Activated CD4-positive, alpha-beta T cell treated with anti-CD3 and anti-CD28 coated beads, Interleukin-2, amount 10 ng/mL, durations not matched to agents 24 days and 14 days (primary cell): ENCODE results near the gene SAMD4B. TPM values are rescaled to one million over a fixed set of nuclear protein-coding genes. Genes with fewer than 3 reads are reported as not detected.
"Not testable (repeated sequence)": the region's sequence is repeated elsewhere in the genome, so short reads cannot be mapped to it uniquely, and the experiment has no call there.

Source experiments
- DNase-seq: peaks from one replicate; pipeline ENCODE4 v3.0.0; 2022
- H3K27ac Mint-ChIP-seq: one replicate; pipeline ENCODE4 v1.8.0; 2022; ENCODE audit warnings: mild to moderate bottlenecking, mixed read lengths
- H3K27me3 Mint-ChIP-seq: one replicate; pipeline ENCODE4 v1.8.0; 2022; ENCODE audit warnings: mixed read lengths
- H3K36me3 Mint-ChIP-seq: one replicate; pipeline ENCODE4 v1.8.0; 2022; ENCODE audit warnings: low read depth, mild to moderate bottlenecking, mixed read lengths
- H3K4me1 Mint-ChIP-seq: one replicate; pipeline ENCODE4 v1.8.0; 2021; ENCODE audit warnings: mixed read lengths
- H3K4me3 Mint-ChIP-seq: one replicate; pipeline ENCODE4 v1.8.0; 2022; ENCODE audit warnings: mild to moderate bottlenecking, moderate library complexity, mixed read lengths
- H3K9me3 Mint-ChIP-seq: one replicate; pipeline ENCODE4 v1.8.0; 2021; ENCODE audit warnings: mixed read lengths
- intact Hi-C: fragments of 100-400 bp; cut with micrococcal nuclease; formaldehyde crosslinking; loops from one replicate; pipeline ENCODE4 v1.15.1; 2023
- total RNA-seq: library from RNA; stranded (reverse); gene quantifications from 2 replicates; pipeline ENCODE4 v1.2.3, GENCODE V29; 2022

The SAMD4B gene
- total RNA-seq, 1 donor from 2014 or later: 68.9 TPM

- no peak for DNase-seq
- intact Hi-C loops: no loop called here
- Mint-ChIP-seq H3K36me3 (peaks cover 11% of the 10 kb centered on the region), H3K27me3 (peaks cover 5% of the 10 kb centered on the region), H3K4me3 (no peak overlapping the region), H3K27ac (no peak overlapping the region), H3K4me1 (peaks cover 2% of the 10 kb centered on the region), H3K9me3 (no peaks in the 10 kb centered on the region)
Observed at GRCh38 chr19:39304701-39305571, 37.3 kb upstream of the SAMD4B start.

DNA sequence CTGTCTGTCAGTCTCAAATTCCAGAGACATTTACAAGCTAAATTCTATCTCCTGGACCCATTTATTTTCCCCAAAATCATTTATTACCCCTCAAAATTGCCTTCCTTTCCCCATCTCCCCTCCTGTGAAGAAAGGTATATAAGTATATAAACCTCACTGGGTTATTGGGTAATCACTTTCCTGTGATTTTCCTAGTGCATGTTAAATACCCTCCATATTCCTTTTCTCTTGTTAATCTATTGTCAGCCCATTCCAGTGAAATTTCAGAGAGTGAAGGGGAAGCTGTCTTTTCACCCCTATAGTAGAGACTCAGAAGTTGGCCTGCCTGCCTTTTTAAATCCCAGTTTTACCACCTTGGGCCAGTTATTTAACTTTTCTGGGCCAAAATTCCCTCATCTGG lies 36.1 kb upstream of the SAMD4B start:
- DNase-seq: no peak
- Mint-ChIP-seq H3K4me1 (no peaks in the 10 kb centered on the region), H3K27me3 (peaks cover 2% of the 10 kb centered on the region), H3K4me3 (no peak overlapping the region), H3K36me3 (peaks cover 19% of the 10 kb centered on the region), H3K9me3 (no peaks in the 10 kb centered on the region), H3K27ac (no peak overlapping the region)
- intact Hi-C loops: no loop called here

- intact Hi-C loops: no loop called here
- Mint-ChIP-seq H3K36me3 (peaks cover 24% of the 10 kb centered on the region), H3K27me3 (peaks cover under 1% of the 10 kb centered on the region), H3K4me1 (no peaks in the 10 kb centered on the region), H3K4me3 (no peak overlapping the region), H3K27ac (no peak overlapping the region), H3K9me3 (no peaks in the 10 kb centered on the region)
- DNase-seq: no peak
Observed at GRCh38 chr19:39307046-39307821, 35.0 kb upstream of the SAMD4B start.

DNA sequence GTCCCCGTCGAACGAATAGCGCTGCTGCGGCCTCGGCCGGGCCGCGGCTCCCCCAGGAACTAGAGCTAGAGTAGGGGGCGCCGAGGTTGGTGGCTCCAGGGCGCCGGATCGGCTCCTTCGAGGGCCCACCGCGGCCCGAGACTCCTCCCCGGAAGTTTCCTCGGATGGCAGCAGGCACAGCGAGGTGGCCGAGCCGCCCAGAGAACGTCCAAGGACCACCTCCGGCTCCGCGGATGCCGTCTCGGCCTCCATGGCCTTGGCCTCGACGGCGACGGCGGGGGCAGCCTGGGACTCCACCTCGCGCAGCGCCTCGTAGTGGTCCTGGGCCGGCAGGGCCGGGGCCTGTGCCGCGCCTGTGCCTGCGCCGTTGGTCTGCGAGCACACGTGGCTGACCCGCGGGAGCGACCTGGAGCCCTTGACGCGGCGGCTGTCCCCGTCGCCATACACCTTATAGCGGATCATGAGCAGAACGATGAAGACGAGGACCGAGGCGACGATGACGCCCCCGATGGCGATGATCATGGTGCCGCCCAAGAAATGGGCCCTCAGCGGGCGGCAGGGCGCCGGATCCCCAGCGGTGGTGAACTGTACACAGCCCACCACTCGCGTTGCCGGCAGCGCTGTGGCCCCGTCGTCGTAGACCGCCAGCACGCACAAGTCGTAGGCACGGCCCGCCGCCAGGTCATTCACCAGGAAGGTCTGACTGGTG lies 34.2 kb upstream of the SAMD4B start:
- Mint-ChIP-seq H3K9me3 (no peaks in the 10 kb centered on the region), H3K27ac (no peak overlapping the region), H3K27me3 (no peaks in the 10 kb centered on the region), H3K4me1 (no peaks in the 10 kb centered on the region), H3K36me3 (peaks cover 26% of the 10 kb centered on the region), H3K4me3 (no peak overlapping the region)
- no peak for DNase-seq
- intact Hi-C loops: no loop called here

- Mint-ChIP-seq H3K27me3 (no peaks in the 10 kb centered on the region), H3K36me3 (peaks cover 30% of the 10 kb centered on the region), H3K27ac (no peak overlapping the region), H3K4me3 (no peak overlapping the region), H3K9me3 (no peaks in the 10 kb centered on the region), H3K4me1 (no peaks in the 10 kb centered on the region)
- DNase-seq: no peak
- intact Hi-C loops: no loop called here
Observed at GRCh38 chr19:39308531-39309304, 33.5 kb upstream of the SAMD4B start.

DNA sequence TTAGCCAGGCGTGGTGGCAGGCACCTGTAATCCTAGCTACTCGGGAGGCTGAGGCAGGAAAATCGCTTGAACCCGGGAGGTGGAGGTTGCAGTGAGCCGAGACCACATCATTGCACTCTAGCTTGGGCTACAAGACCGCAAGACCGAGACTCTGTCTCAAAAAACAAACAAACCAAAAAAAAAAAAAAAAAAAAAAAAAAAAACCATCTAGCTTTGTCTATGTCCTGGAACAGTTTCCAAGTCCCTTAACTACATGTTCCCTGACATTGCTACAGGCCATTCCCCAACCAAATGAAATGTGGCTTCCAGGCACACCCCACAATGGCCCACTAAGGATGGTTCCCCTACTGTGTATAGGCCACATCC lies 32.9 kb upstream of the SAMD4B start:
- peaks cover 33% of the 10 kb centered on the region for H3K36me3 Mint-ChIP-seq
- DNase-seq: not testable (repeated sequence)

DNA sequence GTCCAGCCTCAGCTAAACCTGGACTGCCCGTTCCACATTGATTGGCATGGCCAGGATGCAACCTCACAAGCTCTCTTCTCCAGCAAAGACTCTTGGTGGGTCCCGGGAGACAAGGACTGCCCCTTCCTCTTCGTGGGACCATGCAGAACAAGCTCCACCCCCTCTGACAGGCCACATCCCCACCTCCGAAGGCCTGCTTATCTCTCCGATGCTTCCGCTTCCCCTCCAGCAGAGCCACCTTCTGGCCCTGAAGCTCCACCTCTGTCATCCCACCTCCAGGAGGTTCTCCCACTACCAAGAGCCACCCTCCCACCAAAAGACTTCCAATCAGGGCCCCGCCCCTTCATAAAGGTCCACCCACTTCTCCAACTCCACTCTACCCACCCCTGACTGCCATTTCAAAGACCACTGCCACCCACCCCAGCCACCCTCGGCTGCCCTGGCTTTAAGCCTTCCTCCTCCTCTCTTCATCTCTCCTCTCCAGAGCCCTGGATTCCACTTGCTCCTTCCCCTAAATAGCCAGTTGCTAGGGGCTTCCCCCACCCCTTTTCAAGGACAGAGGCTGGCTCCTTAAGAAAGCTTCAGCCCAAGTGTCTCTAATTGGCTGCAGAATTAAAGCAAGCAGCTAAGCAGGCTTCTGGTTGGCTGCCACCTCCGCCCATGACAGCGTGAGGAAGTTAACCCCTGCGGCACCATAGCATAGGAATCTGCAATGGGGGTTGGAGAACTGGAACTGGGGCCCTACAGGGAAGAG lies 31.5 kb upstream of the SAMD4B start:
- H3K9me3 Mint-ChIP-seq: no peaks in the 10 kb centered on the region
- no peaks in the 10 kb centered on the region for H3K4me1 Mint-ChIP-seq
- no peak for DNase-seq
- H3K27ac Mint-ChIP-seq: no peak overlapping the region
- H3K4me3 Mint-ChIP-seq: no peak overlapping the region
- no peaks in the 10 kb centered on the region for H3K27me3 Mint-ChIP-seq
- H3K36me3 Mint-ChIP-seq: peaks cover 33% of the 10 kb centered on the region
- intact Hi-C loops: no loop called here

More for the DNA sequence above, 32.9 kb upstream of the SAMD4B start:
- H3K27ac Mint-ChIP-seq, H3K27me3 Mint-ChIP-seq, intact Hi-C loops, H3K4me1 Mint-ChIP-seq, H3K4me3 Mint-ChIP-seq, H3K9me3 Mint-ChIP-seq: not testable (repeated sequence)

DNA sequence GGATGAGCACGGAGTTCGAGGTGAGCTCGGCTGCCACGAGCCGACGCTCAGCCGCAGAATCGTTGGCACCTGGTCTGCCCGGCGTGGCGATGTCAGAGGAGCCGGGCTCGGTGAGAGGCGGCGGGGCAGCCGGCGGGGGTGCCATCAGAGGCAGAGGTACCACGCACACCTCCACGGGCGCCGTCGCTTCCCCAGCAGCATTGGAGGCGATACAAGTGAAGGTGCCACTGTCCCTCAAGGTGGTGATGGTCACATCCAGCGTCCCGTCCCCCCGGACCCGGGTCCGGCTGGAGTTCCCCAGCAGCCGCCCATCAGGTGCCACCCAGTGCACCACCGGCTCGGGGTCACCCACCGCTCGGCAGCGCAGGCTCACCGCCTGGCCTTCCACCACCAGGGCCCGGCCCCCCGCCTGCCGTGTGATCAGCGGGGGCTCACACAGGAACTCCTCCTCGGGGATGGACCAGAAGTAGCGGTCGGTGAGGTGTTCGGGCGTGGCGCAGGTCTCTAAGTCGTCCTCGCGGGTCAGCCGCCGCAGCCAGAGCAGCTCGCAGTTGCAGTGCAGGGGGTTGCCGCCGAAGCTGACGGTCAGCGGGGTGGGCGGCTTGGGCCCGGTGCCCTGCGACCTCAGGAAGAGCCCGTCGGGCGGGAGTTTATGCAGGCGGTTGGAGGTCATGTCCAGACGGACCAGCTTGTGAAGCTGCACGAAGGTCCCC lies 28.0 kb upstream of the SAMD4B start:
- Mint-ChIP-seq H3K27me3 (no peaks in the 10 kb centered on the region), H3K4me1 (peaks cover 2% of the 10 kb centered on the region), H3K4me3 (no peak overlapping the region), H3K9me3 (no peaks in the 10 kb centered on the region), H3K36me3 (peaks cover 32% of the 10 kb centered on the region), H3K27ac (no peak overlapping the region)
- no peak for DNase-seq
- intact Hi-C loops: no loop called here

- no peak for DNase-seq
- H3K4me1 Mint-ChIP-seq: peaks cover 8% of the 10 kb centered on the region
- H3K36me3 Mint-ChIP-seq: peaks cover 25% of the 10 kb centered on the region
- peaks cover 2% of the 10 kb centered on the region for H3K27me3 Mint-ChIP-seq
- no peak overlapping the region for H3K27ac Mint-ChIP-seq
- intact Hi-C loops: no loop called here
- H3K4me3 Mint-ChIP-seq: no peak overlapping the region
- no peaks in the 10 kb centered on the region for H3K9me3 Mint-ChIP-seq
Observed at GRCh38 chr19:39315933-39316332, 26.3 kb upstream of the SAMD4B start.

GRCh38 chr19:39316627-39317321 lies 25.4 kb upstream of the SAMD4B start:
- Mint-ChIP-seq H3K36me3 (peaks cover 22% of the 10 kb centered on the region), H3K27me3 (peaks cover 9% of the 10 kb centered on the region), H3K27ac (no peak overlapping the region), H3K9me3 (no peaks in the 10 kb centered on the region), H3K4me3 (no peak overlapping the region), H3K4me1 (peaks cover 15% of the 10 kb centered on the region)
- DNase-seq: no peak
- intact Hi-C loops: no loop called here

DNA sequence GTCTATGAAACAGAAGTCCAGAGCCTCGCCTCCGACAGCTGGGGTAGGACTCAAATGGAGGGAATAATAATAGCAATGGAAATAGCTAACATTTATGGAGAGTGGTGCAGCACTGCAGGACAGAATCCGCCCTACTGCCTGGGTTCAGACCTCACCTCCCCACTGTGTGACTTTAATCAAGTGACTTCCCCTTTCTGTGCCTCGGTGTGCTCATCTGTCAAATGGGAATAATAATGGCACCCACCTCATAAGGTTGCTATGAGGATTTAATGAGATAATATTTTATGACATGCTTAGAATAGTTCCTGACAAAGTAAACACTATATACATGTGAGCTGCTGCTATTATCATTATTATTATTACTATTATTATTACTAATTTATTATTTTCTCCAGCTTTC lies 24.7 kb upstream of the SAMD4B start:
- intact Hi-C loops: no loop called here
- peaks cover 23% of the 10 kb centered on the region for H3K36me3 Mint-ChIP-seq
- H3K27ac Mint-ChIP-seq: no peak overlapping the region
- no peaks in the 10 kb centered on the region for H3K9me3 Mint-ChIP-seq
- H3K27me3 Mint-ChIP-seq: peaks cover 10% of the 10 kb centered on the region
- H3K4me1 Mint-ChIP-seq: peaks cover 16% of the 10 kb centered on the region
- no peak overlapping the region for H3K4me3 Mint-ChIP-seq
- DNase-seq: no peak

DNA sequence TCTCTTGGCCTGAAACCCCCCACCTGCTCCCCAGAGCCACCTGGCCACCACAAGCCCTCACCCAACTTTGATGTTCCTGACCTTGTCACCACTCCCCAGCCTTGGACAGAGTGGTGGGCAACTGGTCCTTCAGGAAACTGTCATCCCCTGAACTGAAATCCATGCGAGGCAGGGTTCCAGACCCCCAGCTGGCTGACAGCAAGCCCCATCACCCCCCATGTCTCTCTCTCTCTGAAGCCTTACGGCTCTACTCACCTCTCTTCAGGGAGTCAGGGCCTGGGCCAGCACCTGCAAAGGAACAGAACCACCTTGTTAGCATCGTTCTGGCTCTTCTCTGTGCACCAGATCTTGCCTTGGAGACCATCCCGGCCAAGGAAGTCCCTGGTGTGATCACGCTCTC lies 24.1 kb upstream of the SAMD4B start:
- intact Hi-C loops: no loop called here
- Mint-ChIP-seq H3K4me3 (no peak overlapping the region), H3K4me1 (peaks cover 21% of the 10 kb centered on the region), H3K36me3 (peaks cover 22% of the 10 kb centered on the region), H3K27me3 (peaks cover 10% of the 10 kb centered on the region), H3K9me3 (no peaks in the 10 kb centered on the region), H3K27ac (no peak overlapping the region)
- DNase-seq: no peak
